Measurements from ENCODE around the gene RBMS1.
A peak's percentile ranks its signal among the peaks of the same experiment; 100 is the strongest.

Gene RBMS1

DNA sequence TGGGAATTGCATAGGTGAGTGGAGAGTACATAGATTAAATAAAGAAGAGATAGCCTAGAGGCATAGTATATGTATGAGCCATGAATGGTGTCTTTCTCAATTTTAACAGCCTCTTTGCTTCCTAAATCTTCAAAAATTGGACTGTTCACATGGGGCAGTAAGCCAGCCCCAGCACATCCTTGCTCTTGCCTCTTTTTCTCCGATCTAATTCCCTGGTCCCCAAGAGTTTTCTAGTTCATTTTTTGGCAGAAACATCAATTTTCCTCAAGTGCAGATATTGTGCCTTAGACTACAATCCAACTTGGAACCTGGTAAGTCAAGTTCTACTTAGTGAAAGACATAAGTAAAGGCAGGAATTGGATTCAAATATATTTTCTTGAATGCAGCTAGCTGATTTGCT lies 243.7 kb downstream of the RBMS1 start:
- TF ChIP-seq TAF1 (IDR thresholded peaks at IDR 0.05; ENCODE audit: borderline replicate concordance, insufficient read depth, low read length) (no peak), FOXP2 (optimal IDR thresholded peaks at IDR 0.05; ENCODE audit: borderline replicate concordance, extremely low read depth, extremely low read length, insufficient read depth) (no peak), POLR2AphosphoS5 (IDR thresholded peaks at IDR 0.05; ENCODE audit: low read depth, low read length) (no peak), SIN3A (IDR thresholded peaks at IDR 0.05; ENCODE audit: borderline replicate concordance, insufficient read depth, low read length) (no peak)
- TF ChIP-seq, protein P1, sequence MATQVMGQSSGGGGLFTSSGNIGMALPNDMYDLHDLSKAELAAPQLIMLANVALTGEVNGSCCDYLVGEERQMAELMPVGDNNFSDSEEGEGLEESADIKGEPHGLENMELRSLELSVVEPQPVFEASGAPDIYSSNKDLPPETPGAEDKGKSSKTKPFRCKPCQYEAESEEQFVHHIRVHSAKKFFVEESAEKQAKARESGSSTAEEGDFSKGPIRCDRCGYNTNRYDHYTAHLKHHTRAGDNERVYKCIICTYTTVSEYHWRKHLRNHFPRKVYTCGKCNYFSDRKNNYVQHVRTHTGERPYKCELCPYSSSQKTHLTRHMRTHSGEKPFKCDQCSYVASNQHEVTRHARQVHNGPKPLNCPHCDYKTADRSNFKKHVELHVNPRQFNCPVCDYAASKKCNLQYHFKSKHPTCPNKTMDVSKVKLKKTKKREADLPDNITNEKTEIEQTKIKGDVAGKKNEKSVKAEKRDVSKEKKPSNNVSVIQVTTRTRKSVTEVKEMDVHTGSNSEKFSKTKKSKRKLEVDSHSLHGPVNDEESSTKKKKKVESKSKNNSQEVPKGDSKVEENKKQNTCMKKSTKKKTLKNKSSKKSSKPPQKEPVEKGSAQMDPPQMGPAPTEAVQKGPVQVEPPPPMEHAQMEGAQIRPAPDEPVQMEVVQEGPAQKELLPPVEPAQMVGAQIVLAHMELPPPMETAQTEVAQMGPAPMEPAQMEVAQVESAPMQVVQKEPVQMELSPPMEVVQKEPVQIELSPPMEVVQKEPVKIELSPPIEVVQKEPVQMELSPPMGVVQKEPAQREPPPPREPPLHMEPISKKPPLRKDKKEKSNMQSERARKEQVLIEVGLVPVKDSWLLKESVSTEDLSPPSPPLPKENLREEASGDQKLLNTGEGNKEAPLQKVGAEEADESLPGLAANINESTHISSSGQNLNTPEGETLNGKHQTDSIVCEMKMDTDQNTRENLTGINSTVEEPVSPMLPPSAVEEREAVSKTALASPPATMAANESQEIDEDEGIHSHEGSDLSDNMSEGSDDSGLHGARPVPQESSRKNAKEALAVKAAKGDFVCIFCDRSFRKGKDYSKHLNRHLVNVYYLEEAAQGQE (IDR thresholded peaks at IDR 0.05; ENCODE audit: insufficient read depth in 1 of 2, low read depth in 2 of 2, low read length in 2 of 2): no peak

DNA sequence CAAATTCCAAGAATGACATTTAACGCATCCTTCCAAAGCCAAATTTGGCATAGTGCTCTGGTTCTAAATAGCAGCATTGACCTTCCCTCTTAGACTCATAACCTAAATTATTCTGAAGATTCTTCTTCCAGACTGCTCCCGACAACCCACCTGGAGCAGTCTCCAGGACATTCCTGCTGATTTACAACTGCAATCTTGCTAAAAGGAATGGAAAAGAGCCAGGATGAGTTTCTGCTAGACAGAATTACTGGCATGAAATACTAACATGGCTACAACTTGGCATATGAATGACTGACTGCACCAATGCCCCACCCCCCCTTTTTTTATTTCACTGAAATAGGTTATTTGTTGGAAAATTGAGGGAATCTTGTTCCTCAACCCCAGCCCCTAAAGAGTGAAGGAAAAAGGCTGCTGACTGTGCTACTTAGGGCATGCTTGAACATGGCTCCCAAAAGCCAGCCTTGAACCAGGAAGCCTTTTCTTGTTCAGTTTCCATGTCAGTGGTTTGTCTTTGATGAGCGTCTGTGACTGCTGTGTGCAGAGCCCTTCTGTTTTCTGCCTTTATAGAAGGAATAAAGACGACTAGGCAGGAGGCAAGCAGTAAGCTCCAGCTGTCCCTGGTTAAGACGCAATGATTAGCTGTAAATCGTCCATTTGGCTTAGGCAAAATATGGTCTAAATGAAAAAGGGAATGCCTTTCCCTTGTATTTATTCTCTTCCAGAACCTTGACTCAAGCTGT lies 246.1 kb downstream of the RBMS1 start:
- TF ChIP-seq FOXP2 (optimal IDR thresholded peaks at IDR 0.05; ENCODE audit: borderline replicate concordance, extremely low read depth, extremely low read length, insufficient read depth) (no peak), POLR2AphosphoS5 (IDR thresholded peaks at IDR 0.05; ENCODE audit: low read depth, low read length) (no peak), SIN3A (IDR thresholded peaks at IDR 0.05; ENCODE audit: borderline replicate concordance, insufficient read depth, low read length) (no peak), TAF1 (IDR thresholded peaks at IDR 0.05; ENCODE audit: borderline replicate concordance, insufficient read depth, low read length) (no peak)
- TF ChIP-seq, protein P1 (IDR thresholded peaks at IDR 0.05; ENCODE audit: insufficient read depth in 1 of 2, low read depth in 2 of 2, low read length in 2 of 2): no peak

DNA sequence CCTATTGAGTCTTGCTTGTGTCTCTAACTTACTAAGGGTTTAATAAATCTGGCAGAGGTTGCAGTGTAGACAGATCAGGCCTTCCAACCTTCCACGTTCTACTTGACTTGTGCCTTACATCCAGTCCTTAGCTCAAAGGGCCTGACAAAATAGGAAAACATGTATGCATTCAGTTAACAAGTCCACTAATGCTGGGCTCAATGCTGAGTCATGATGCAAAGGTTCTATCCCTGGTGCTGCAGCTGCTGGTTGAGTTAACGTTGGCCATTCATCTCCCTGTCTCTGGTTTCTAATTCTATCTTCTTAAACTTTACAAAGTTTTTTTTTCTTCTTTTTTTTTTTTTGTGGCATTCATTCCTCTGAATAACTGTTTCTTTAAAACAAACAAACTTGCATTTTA lies 247.3 kb downstream of the RBMS1 start:
- no peak for TF ChIP-seq FOXP2 (optimal IDR thresholded peaks at IDR 0.05; ENCODE audit: borderline replicate concordance, extremely low read depth, extremely low read length, insufficient read depth)
- TF ChIP-seq, protein P1 (IDR thresholded peaks at IDR 0.05; ENCODE audit: insufficient read depth in 1 of 2, low read depth in 2 of 2, low read length in 2 of 2): peak in 1 of 2 experiments; percentile 74; a peak in 2 of 4 replicates

DNA sequence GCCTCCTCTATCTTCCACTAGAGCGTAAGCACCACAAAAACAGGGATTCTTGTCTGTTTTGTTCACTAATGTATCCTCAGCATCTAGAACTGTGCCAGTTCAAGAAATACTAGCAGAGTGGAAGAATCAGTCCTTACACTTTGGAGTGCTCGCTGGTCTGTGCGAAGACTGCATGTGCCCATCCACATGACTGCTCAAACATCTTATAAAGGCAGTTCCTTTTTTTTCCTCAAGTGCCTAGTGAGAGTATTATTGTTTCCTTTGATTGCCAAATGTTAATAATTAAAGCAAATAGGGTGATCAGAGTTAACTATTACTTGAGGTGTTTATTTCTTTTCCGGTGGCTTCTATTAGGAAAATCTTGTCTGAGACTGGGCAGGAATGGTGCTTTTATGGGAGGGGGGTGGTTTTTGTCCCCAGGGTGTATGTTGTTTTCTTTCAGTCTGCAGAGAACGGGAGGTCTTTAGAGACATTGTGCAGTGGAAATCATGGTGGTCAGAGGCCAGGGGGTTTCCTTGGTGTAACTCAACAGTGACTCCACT lies 247.9 kb downstream of the RBMS1 start:
- no peak for TF ChIP-seq TAF1 (IDR thresholded peaks at IDR 0.05; ENCODE audit: borderline replicate concordance, insufficient read depth, low read length)
- no peak for TF ChIP-seq SIN3A (IDR thresholded peaks at IDR 0.05; ENCODE audit: borderline replicate concordance, insufficient read depth, low read length)
- no peak for TF ChIP-seq POLR2AphosphoS5 (IDR thresholded peaks at IDR 0.05; ENCODE audit: low read depth, low read length)
- no peak for TF ChIP-seq FOXP2 (optimal IDR thresholded peaks at IDR 0.05; ENCODE audit: borderline replicate concordance, extremely low read depth, extremely low read length, insufficient read depth)
- TF ChIP-seq, protein P1 (IDR thresholded peaks at IDR 0.05; ENCODE audit: insufficient read depth in 1 of 2, low read depth in 2 of 2, low read length in 2 of 2): no peak
